ENCODE results near the gene AFF3. TPM values are rescaled to one million over a fixed set of nuclear protein-coding genes. Genes with fewer than 3 reads are reported as not detected.

Gene AFF3
- total and polyA plus RNA-seq, 4 donors, result 0.48 to 5.3 (median 2.3) TPM

DNA sequence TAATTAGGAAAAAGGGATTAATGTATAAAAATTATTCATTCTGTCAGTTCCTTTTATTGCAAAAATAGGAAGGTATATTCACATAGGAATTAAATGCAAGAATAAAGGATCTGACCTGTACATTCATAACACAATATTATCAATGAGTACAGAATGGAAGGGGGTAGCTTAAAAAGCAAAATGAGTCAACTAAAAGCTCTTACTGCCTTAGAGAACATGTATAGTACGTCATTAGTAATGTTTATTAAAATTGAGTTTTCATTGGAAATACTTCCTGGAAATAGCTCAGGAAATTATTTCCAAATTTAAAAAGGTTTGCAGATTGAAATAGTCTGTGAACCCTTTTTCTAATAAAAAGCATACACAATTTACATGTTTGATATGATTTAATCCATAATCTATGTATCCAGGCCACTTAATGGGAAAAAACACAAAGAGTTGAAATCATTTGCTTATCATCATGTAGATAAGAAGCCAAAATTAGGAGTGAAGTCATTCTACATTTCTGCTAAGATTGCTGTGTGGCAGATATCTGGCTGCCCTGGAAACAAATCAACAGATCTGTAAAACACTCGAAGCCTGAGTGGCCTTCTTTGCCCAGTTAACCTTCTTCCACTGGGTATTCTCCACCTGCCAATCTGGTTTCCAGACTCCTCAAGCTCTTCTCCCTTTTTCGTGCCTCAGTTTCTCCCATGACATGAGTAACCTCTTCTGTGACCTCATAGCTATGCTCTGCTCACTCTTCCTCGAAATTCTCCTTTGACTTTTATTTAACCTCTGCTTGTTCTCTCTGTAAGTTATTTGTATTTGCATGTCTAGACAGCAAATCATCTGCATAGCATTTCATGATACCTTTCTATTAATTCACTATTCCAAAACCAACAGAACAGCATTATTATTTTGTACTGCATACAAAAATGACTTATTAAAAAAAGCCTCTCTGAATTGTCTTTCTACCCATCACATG, 471.3 kb downstream of the AFF3 start:
- Histone ChIP-seq H3K4me3 (ENCODE audit: low read depth in 1 of 3, low read length in 3 of 3) (no peak overlapping the region), H3K27me3 (ENCODE audit: control insufficient read depth in 4 of 4, insufficient read depth in 4 of 4, low read length in 3 of 4) (no peaks in the 10 kb centered on the region), H3K9ac (ENCODE audit: low read depth in 1 of 2, low read length in 2 of 2) (no peak overlapping the region), H3K36me3 (ENCODE audit: control insufficient read depth in 4 of 4, insufficient read depth in 3 of 4, low read depth in 1 of 4, low read length in 3 of 4) (no peaks in the 10 kb centered on the region), H3K27ac (ENCODE audit: low read depth in 1 of 2, low read length in 2 of 2) (no peak overlapping the region), H3K9me3 (ENCODE audit: control insufficient read depth in 4 of 4, low read length in 3 of 4) (peaks cover 0 to 3% (median 0%) of the 10 kb centered on the region in 4 donors), H3K4me1 (ENCODE audit: control insufficient read depth in 4 of 4, insufficient read depth in 4 of 4, low read length in 3 of 4) (no peaks in the 10 kb centered on the region)
- 68% methylated on average over 4 of the region's 4 CpGs for WGBS
- TF ChIP-seq TAF1 (conservative IDR thresholded peaks at IDR 0.05) (no peak), SP1 (IDR thresholded peaks at IDR 0.05) (no peak), FOXA2 (IDR thresholded peaks at IDR 0.05) (no peak), GABPA (IDR thresholded peaks at IDR 0.05 in 1 of 2, conservative IDR thresholded peaks at IDR 0.05 in 1 of 2) (no peak), RAD21 (IDR thresholded peaks at IDR 0.05) (no peak), FOXA1 (IDR thresholded peaks at IDR 0.05) (no peak), NR2F2 (IDR thresholded peaks at IDR 0.05) (no peak), EGR1 (IDR thresholded peaks at IDR 0.05; ENCODE audit: low read depth in 2 of 2) (no peak), RXRA (IDR thresholded peaks at IDR 0.05) (no peak), HNF4A (conservative IDR thresholded peaks at IDR 0.05) (no peak), JUND (IDR thresholded peaks at IDR 0.05) (no peak)
- TF ChIP-seq, protein P1, sequence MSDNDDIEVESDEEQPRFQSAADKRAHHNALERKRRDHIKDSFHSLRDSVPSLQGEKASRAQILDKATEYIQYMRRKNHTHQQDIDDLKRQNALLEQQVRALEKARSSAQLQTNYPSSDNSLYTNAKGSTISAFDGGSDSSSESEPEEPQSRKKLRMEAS (IDR thresholded peaks at IDR 0.05), result no peak
- TF ChIP-seq, protein P2, sequence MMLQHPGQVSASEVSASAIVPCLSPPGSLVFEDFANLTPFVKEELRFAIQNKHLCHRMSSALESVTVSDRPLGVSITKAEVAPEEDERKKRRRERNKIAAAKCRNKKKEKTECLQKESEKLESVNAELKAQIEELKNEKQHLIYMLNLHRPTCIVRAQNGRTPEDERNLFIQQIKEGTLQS (IDR thresholded peaks at IDR 0.05), result no peak
- TF ChIP-seq, protein P3, sequence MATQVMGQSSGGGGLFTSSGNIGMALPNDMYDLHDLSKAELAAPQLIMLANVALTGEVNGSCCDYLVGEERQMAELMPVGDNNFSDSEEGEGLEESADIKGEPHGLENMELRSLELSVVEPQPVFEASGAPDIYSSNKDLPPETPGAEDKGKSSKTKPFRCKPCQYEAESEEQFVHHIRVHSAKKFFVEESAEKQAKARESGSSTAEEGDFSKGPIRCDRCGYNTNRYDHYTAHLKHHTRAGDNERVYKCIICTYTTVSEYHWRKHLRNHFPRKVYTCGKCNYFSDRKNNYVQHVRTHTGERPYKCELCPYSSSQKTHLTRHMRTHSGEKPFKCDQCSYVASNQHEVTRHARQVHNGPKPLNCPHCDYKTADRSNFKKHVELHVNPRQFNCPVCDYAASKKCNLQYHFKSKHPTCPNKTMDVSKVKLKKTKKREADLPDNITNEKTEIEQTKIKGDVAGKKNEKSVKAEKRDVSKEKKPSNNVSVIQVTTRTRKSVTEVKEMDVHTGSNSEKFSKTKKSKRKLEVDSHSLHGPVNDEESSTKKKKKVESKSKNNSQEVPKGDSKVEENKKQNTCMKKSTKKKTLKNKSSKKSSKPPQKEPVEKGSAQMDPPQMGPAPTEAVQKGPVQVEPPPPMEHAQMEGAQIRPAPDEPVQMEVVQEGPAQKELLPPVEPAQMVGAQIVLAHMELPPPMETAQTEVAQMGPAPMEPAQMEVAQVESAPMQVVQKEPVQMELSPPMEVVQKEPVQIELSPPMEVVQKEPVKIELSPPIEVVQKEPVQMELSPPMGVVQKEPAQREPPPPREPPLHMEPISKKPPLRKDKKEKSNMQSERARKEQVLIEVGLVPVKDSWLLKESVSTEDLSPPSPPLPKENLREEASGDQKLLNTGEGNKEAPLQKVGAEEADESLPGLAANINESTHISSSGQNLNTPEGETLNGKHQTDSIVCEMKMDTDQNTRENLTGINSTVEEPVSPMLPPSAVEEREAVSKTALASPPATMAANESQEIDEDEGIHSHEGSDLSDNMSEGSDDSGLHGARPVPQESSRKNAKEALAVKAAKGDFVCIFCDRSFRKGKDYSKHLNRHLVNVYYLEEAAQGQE (IDR thresholded peaks at IDR 0.05), result no peak
- TF ChIP-seq, protein P4, sequence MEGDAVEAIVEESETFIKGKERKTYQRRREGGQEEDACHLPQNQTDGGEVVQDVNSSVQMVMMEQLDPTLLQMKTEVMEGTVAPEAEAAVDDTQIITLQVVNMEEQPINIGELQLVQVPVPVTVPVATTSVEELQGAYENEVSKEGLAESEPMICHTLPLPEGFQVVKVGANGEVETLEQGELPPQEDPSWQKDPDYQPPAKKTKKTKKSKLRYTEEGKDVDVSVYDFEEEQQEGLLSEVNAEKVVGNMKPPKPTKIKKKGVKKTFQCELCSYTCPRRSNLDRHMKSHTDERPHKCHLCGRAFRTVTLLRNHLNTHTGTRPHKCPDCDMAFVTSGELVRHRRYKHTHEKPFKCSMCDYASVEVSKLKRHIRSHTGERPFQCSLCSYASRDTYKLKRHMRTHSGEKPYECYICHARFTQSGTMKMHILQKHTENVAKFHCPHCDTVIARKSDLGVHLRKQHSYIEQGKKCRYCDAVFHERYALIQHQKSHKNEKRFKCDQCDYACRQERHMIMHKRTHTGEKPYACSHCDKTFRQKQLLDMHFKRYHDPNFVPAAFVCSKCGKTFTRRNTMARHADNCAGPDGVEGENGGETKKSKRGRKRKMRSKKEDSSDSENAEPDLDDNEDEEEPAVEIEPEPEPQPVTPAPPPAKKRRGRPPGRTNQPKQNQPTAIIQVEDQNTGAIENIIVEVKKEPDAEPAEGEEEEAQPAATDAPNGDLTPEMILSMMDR (IDR thresholded peaks at IDR 0.05; ENCODE audit: low read depth, low read length, missing input control), result no peak
- no peak for DNase-seq (ENCODE audit: low spot score)

DNA sequence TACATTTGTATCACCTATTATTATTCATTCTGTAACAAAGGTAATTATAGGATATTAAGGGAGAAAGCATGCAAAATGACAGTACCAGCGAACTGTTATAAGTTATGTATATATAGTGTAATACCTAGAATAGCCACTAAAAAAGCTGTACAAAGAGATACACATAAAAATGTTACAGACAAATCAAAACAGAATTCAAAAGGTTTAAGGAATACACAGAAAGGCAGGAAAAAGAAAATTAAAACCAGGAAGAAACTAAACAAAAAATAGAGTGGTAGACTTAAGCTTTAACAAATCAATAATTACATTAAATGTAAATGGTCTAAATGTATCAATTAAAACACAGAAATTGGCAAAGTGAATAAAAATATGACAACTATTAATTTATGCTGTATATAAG, 476.1 kb downstream of the AFF3 start:
- no peaks in the 10 kb centered on the region for H3K36me3 ChIP-seq (ENCODE audit: control insufficient read depth in 4 of 4, insufficient read depth in 3 of 4, low read depth in 1 of 4, low read length in 3 of 4)
- H3K9ac ChIP-seq (ENCODE audit: low read depth in 1 of 2, low read length in 2 of 2), result no peak overlapping the region
- 95% methylated on average over 1 of the region's 1 CpG for WGBS
- no peaks in the 10 kb centered on the region for H3K4me1 ChIP-seq (ENCODE audit: control insufficient read depth in 4 of 4, insufficient read depth in 4 of 4, low read length in 3 of 4)
- no peak overlapping the region for H3K27ac ChIP-seq (ENCODE audit: low read depth in 1 of 2, low read length in 2 of 2)
- no peaks in the 10 kb centered on the region for H3K27me3 ChIP-seq (ENCODE audit: control insufficient read depth in 4 of 4, insufficient read depth in 4 of 4, low read length in 3 of 4)
- peaks cover 0 to 3% (median 0%) of the 10 kb centered on the region in 4 donors for H3K9me3 ChIP-seq (ENCODE audit: control insufficient read depth in 4 of 4, low read length in 3 of 4)
- no peak for DNase-seq (ENCODE audit: low spot score)
- H3K4me3 ChIP-seq (ENCODE audit: low read depth in 1 of 3, low read length in 3 of 3), result no peak overlapping the region
- TF ChIP-seq RXRA (IDR thresholded peaks at IDR 0.05) (no peak), NR2F2 (IDR thresholded peaks at IDR 0.05) (no peak), GABPA (IDR thresholded peaks at IDR 0.05 in 1 of 2, conservative IDR thresholded peaks at IDR 0.05 in 1 of 2) (no peak), FOXA1 (IDR thresholded peaks at IDR 0.05) (no peak)
- TF ChIP-seq, protein P2 (IDR thresholded peaks at IDR 0.05), result no peak

Measured in liver (tissue), 9 donors.